DOHH2 (cell line): ENCODE results near the gene TEX48.

Experiments used
- CTCF ChIP-seq: fragments of 200-600 bp; sonication (generic); IDR thresholded peaks from one replicate; pipeline ENCODE4 v1.5.1; 2014; ENCODE audit warnings: antibody characterized with exemption, mild to moderate bottlenecking, low read depth, low read length; ENCODE audit not compliant: poor library complexity, severe bottlenecking
- EZH2phosphoT487 ChIP-seq: fragments of 200-600 bp; sonication (generic); IDR thresholded peaks from 2 replicates; pipeline ENCODE4 v1.6.1; 2017; ENCODE audit warnings: borderline replicate concordance, mild to moderate bottlenecking, antibody characterized with exemption, low read length, moderate library complexity, mixed read lengths

GRCh38 chr9:114671605-114672004 is 10.4 kb downstream of the TEX48 start:
- no peak for TF ChIP-seq CTCF
- TF ChIP-seq EZH2phosphoT487 = no peak
